Activated T-helper 1 cell treated with anti-CD3 and anti-CD28 coated beads, Interleukin-2, amount 50 U/mL, for 16 hours (primary cell): ENCODE results near the gene HSD3B1.
"Not testable (repeated sequence)": the region's sequence is repeated elsewhere in the genome, so short reads cannot be mapped to it uniquely, and the experiment has no call there.

Experiments used
- DNase-seq, 2 donors: peaks; one replicate each; pipeline ENCODE4 v3.0.0-alpha.2; 2020; ENCODE audit warnings: low read depth in 1 of 2, low spot score in 1 of 2

HSD3B1 gene

GRCh38 chr1:119553302-119554071, 46.5 kb downstream of the HSD3B1 start:
- not testable (repeated sequence) for DNase-seq

GRCh38 chr1:119554183-119554582, 47.2 kb downstream of the HSD3B1 start:
- DNase-seq, result no peak

- no peak for DNase-seq
Observed at GRCh38 chr1:119556423-119556822, 49.4 kb downstream of the HSD3B1 start.

- not testable (repeated sequence) for DNase-seq
Observed at GRCh38 chr1:119560402-119560801, 53.4 kb downstream of the HSD3B1 start.

GRCh38 chr1:119564548-119564947, 57.5 kb downstream of the HSD3B1 start:
- DNase-seq, result no peak
